ENCODE measurements around the gene ZNF407.

The ZNF407 gene

DNA sequence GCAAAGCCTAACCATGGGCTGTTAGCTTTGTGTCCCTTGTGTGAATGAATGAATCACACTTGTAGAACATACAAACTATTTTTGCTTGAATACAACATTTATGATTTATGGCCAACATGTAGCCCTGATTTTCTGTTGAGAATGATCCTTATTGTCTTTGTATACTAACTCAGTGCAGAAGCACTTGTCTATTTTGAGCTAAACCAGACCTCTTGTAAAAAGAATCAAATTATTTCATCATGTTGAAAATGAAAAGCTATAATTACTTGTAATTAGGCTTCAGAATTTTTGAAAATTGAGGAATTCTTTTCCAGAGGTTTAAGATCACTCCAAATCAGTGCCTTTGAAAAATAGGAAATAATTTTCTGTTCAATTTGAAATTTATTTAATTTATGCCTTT, 85.9 kb downstream of the ZNF407 start:
- no peaks in the 10 kb centered on the region for H3K9me2 ChIP-seq (replicated peaks; ENCODE audit: insufficient read depth, low read length)
- no peak overlapping the region for H3K4me3 ChIP-seq (ENCODE audit: insufficient read depth, low read length, poor library complexity, severe bottlenecking)
- no peak overlapping the region for H3K9ac ChIP-seq (ENCODE audit: low read length)
- H3F3A ChIP-seq (ENCODE audit: insufficient read depth) = no peaks in the 10 kb centered on the region
- no peaks in the 10 kb centered on the region for H3K27me3 ChIP-seq (ENCODE audit: low read length)
- TF ChIP-seq EZH2phosphoT487 (conservative IDR thresholded peaks at IDR 0.05; ENCODE audit: low read length) = no peak
- TF ChIP-seq, protein P1, sequence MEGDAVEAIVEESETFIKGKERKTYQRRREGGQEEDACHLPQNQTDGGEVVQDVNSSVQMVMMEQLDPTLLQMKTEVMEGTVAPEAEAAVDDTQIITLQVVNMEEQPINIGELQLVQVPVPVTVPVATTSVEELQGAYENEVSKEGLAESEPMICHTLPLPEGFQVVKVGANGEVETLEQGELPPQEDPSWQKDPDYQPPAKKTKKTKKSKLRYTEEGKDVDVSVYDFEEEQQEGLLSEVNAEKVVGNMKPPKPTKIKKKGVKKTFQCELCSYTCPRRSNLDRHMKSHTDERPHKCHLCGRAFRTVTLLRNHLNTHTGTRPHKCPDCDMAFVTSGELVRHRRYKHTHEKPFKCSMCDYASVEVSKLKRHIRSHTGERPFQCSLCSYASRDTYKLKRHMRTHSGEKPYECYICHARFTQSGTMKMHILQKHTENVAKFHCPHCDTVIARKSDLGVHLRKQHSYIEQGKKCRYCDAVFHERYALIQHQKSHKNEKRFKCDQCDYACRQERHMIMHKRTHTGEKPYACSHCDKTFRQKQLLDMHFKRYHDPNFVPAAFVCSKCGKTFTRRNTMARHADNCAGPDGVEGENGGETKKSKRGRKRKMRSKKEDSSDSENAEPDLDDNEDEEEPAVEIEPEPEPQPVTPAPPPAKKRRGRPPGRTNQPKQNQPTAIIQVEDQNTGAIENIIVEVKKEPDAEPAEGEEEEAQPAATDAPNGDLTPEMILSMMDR (IDR thresholded peaks at IDR 0.05; ENCODE audit: insufficient read depth, low read length, poor library complexity, severe bottlenecking) = no peak
- no peak overlapping the region for H3K4me2 ChIP-seq (ENCODE audit: low read depth, low read length, poor library complexity, severe bottlenecking)
- H3K9me3 ChIP-seq (ENCODE audit: insufficient read depth, low read length) = no peaks in the 10 kb centered on the region
- no peaks in the 10 kb centered on the region for H3K36me3 ChIP-seq (ENCODE audit: low read length)
- H3K27ac ChIP-seq (ENCODE audit: low read depth, low read length) = no peak overlapping the region
- no peaks in the 10 kb centered on the region for H4K20me1 ChIP-seq (ENCODE audit: low read depth, low read length)
- no peaks in the 10 kb centered on the region for H3K79me2 ChIP-seq (ENCODE audit: insufficient read depth, low read length)
- no peak overlapping the region for H2AFZ ChIP-seq (ENCODE audit: low read depth, low read length, severe bottlenecking)

GRCh38 chr18:74689251-74689650, 91.6 kb downstream of the ZNF407 start:
- no peaks in the 10 kb centered on the region for H3K36me3 ChIP-seq (ENCODE audit: low read length)
- H4K20me1 ChIP-seq (ENCODE audit: low read depth, low read length) = no peaks in the 10 kb centered on the region
- H3K79me2 ChIP-seq (ENCODE audit: insufficient read depth, low read length) = no peaks in the 10 kb centered on the region
- H3K9ac ChIP-seq (ENCODE audit: low read length) = no peak overlapping the region
- H3F3A ChIP-seq (ENCODE audit: insufficient read depth) = no peaks in the 10 kb centered on the region
- no peak overlapping the region for H3K27ac ChIP-seq (ENCODE audit: low read depth, low read length)
- no peaks in the 10 kb centered on the region for H3K9me2 ChIP-seq (replicated peaks; ENCODE audit: insufficient read depth, low read length)
- no peaks in the 10 kb centered on the region for H3K27me3 ChIP-seq (ENCODE audit: low read length)
- no peak overlapping the region for H3K4me2 ChIP-seq (ENCODE audit: low read depth, low read length, poor library complexity, severe bottlenecking)
- no peak overlapping the region for H2AFZ ChIP-seq (ENCODE audit: low read depth, low read length, severe bottlenecking)
- TF ChIP-seq, protein P1 (IDR thresholded peaks at IDR 0.05; ENCODE audit: insufficient read depth, low read length, poor library complexity, severe bottlenecking) = no peak
- no peak for TF ChIP-seq EZH2phosphoT487 (conservative IDR thresholded peaks at IDR 0.05; ENCODE audit: low read length)
- no peak overlapping the region for H3K4me3 ChIP-seq (ENCODE audit: insufficient read depth, low read length, poor library complexity, severe bottlenecking)
- H3K9me3 ChIP-seq (ENCODE audit: insufficient read depth, low read length) = no peaks in the 10 kb centered on the region

DNA sequence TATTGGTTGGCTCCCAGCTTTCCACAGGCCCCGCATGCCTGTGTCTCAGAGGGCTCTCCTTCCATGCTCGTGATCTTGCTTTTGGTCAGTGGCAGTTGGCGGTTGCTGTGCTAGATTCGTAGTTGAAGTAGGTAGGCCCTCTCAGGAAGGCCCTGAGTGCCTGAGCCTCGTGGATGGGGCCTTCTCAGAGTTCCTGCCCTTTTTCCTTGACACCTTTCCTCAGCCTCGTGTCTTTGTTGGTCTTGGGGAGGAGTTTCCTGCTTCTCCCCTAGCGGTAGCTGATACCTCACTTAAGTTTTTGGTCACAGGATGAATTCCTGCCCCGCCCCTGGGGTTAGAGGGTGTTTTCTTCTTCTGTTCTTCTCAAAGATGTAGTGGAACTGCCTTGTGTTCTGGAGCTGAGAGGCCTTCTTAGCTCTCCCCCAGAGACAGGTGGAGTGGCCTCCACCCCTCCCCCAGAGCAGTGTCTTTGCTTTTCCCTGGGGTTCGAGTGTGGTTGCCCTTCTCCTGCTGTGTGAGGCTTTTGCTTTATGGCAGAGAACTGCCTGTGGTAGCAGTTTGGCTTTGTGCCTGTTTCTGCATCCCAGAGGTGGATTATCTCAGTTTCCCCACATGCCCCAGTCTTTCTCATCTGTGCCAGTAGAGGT, 94.8 kb downstream of the ZNF407 start:
- Histone ChIP-seq H3K9me3 (ENCODE audit: insufficient read depth, low read length) (no peaks in the 10 kb centered on the region), H3K4me3 (ENCODE audit: insufficient read depth, low read length, poor library complexity, severe bottlenecking) (no peak overlapping the region), H3K4me2 (ENCODE audit: low read depth, low read length, poor library complexity, severe bottlenecking) (no peak overlapping the region), H3K9me2 (replicated peaks; ENCODE audit: insufficient read depth, low read length) (no peaks in the 10 kb centered on the region), H3K27me3 (ENCODE audit: low read length) (no peaks in the 10 kb centered on the region), H3F3A (ENCODE audit: insufficient read depth) (no peaks in the 10 kb centered on the region), H3K9ac (ENCODE audit: low read length) (no peak overlapping the region), H3K27ac (ENCODE audit: low read depth, low read length) (no peak overlapping the region), H3K79me2 (ENCODE audit: insufficient read depth, low read length) (no peaks in the 10 kb centered on the region), H2AFZ (ENCODE audit: low read depth, low read length, severe bottlenecking) (no peak overlapping the region), H3K36me3 (ENCODE audit: low read length) (no peaks in the 10 kb centered on the region), H4K20me1 (ENCODE audit: low read depth, low read length) (no peaks in the 10 kb centered on the region)
- TF ChIP-seq, protein P1 (IDR thresholded peaks at IDR 0.05; ENCODE audit: insufficient read depth, low read length, poor library complexity, severe bottlenecking) = no peak
- TF ChIP-seq EZH2phosphoT487 (conservative IDR thresholded peaks at IDR 0.05; ENCODE audit: low read length) = no peak
